Measurements from ENCODE around the gene SYNE1. TPM values are rescaled to one million over a fixed set of nuclear protein-coding genes. Genes with fewer than 3 reads are reported as not detected.

SYNE1 gene
- total and polyA plus RNA-seq, 9 donors: 70.4 to 279 (median 154) TPM

GRCh38 chr6:152154559-152155356 lies 482.4 kb downstream of the SYNE1 start:
- Histone ChIP-seq H3K9me3 (no peaks in the 10 kb centered on the region), H3K4me3 (no peak overlapping the region), H3K36me3 (no peaks in the 10 kb centered on the region), H3K4me1 (ENCODE audit: insufficient read depth) (no peaks in the 10 kb centered on the region), H3K27me3 (no peaks in the 10 kb centered on the region), H3K27ac (no peak overlapping the region)
- DNase-seq: no peak
- WGBS, 3 donors: 91 to 93% (median 92%) methylated on average over 17 of the region's 17 CpGs
- TF ChIP-seq, protein P1, sequence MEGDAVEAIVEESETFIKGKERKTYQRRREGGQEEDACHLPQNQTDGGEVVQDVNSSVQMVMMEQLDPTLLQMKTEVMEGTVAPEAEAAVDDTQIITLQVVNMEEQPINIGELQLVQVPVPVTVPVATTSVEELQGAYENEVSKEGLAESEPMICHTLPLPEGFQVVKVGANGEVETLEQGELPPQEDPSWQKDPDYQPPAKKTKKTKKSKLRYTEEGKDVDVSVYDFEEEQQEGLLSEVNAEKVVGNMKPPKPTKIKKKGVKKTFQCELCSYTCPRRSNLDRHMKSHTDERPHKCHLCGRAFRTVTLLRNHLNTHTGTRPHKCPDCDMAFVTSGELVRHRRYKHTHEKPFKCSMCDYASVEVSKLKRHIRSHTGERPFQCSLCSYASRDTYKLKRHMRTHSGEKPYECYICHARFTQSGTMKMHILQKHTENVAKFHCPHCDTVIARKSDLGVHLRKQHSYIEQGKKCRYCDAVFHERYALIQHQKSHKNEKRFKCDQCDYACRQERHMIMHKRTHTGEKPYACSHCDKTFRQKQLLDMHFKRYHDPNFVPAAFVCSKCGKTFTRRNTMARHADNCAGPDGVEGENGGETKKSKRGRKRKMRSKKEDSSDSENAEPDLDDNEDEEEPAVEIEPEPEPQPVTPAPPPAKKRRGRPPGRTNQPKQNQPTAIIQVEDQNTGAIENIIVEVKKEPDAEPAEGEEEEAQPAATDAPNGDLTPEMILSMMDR (IDR thresholded peaks at IDR 0.05): no peak
- no peak for TF ChIP-seq POLR2A (IDR thresholded peaks at IDR 0.05)
- TF ChIP-seq EP300 (IDR thresholded peaks at IDR 0.05): no peak
- intact Hi-C loops (cut with DNase I): no loop called here

GRCh38 chr6:152151920-152152319 lies 485.2 kb downstream of the SYNE1 start:
- Histone ChIP-seq H3K4me1 (ENCODE audit: insufficient read depth) (no peaks in the 10 kb centered on the region), H3K36me3 (no peaks in the 10 kb centered on the region), H3K27me3 (no peaks in the 10 kb centered on the region), H3K27ac (no peak overlapping the region), H3K4me3 (no peak overlapping the region), H3K9me3 (no peaks in the 10 kb centered on the region)
- DNase-seq: no peak
- WGBS, 3 donors: 85 to 92% (median 91%) methylated on average over 13 of the region's 13 CpGs
- intact Hi-C loops (cut with DNase I): no loop called here
- TF ChIP-seq POLR2A (IDR thresholded peaks at IDR 0.05) (no peak), EP300 (IDR thresholded peaks at IDR 0.05) (no peak)
- TF ChIP-seq, protein P1 (IDR thresholded peaks at IDR 0.05): no peak

DNA sequence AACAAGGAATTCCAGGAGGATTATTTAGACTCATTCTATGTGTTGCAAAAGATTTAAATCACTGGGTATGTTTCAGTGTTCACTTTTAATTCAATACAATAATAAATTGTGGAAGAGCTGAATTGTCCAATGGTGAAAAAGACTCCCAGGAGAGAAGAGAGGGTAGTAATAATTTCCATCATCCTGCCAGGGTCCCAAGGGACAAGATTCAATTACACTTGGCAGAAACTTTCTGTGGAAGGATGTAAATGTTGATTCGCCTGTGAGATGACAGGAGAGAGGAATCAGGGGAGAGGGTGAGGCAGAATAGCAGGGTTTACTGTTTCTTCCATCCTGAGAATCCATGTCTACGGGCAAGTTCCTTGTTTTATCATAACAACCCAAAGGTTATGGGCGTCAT lies 487.0 kb downstream of the SYNE1 start:
- Histone ChIP-seq H3K36me3 (no peaks in the 10 kb centered on the region), H3K27me3 (no peaks in the 10 kb centered on the region), H3K4me1 (ENCODE audit: insufficient read depth) (no peaks in the 10 kb centered on the region), H3K27ac (no peak overlapping the region), H3K9me3 (no peaks in the 10 kb centered on the region), H3K4me3 (no peak overlapping the region)
- TF ChIP-seq, protein P1 (IDR thresholded peaks at IDR 0.05): no peak
- TF ChIP-seq EP300 (IDR thresholded peaks at IDR 0.05): no peak
- TF ChIP-seq POLR2A (IDR thresholded peaks at IDR 0.05): no peak
- 68 to 88% (median 82%) methylated on average over 3 of the region's 3 CpGs for WGBS, 3 donors
- intact Hi-C loops (cut with DNase I): no loop called here
- DNase-seq: no peak

GRCh38 chr6:152148412-152148811 lies 488.8 kb downstream of the SYNE1 start:
- no peak overlapping the region for H3K27ac ChIP-seq
- intact Hi-C loops (cut with DNase I): no loop called here
- DNase-seq: no peak
- no peak overlapping the region for H3K4me3 ChIP-seq
- H3K27me3 ChIP-seq: no peaks in the 10 kb centered on the region
- WGBS, 3 donors: 90 to 100% (median 94%) methylated on average over 1 of the region's 1 CpG
- H3K9me3 ChIP-seq: no peaks in the 10 kb centered on the region
- peaks cover 5% of the 10 kb centered on the region for H3K4me1 ChIP-seq (ENCODE audit: insufficient read depth)
- no peaks in the 10 kb centered on the region for H3K36me3 ChIP-seq
- TF ChIP-seq, protein P1 (IDR thresholded peaks at IDR 0.05): no peak
- no peak for TF ChIP-seq POLR2A (IDR thresholded peaks at IDR 0.05)
- TF ChIP-seq EP300 (IDR thresholded peaks at IDR 0.05): no peak

Data from ovary (tissue), 9 donors.